Astrocyte (in vitro differentiated cells and primary cell): ENCODE measurements around the gene PLEKHG5. TPM values are rescaled to one million over a fixed set of nuclear protein-coding genes. Genes with fewer than 3 reads are reported as not detected.

ENCODE experiments used
- DNase-seq: peaks from one replicate; pipeline ENCODE4 v3.0.0-alpha.2; 2010; ENCODE audit warnings: low read depth
- FAIRE-seq: peaks from 2 replicates; lab custom pipeline; 2011; peaks lifted over from hg19 to GRCh38; lab: Jason Lieb, UNC
- H2AFZ ChIP-seq: 2 replicates; pipeline ENCODE4 v1.6.0; 2012; ENCODE audit warnings: low read depth, low read length, inconsistent platforms
- H3K27ac ChIP-seq: 2 replicates; pipeline ENCODE4 v1.5.1; 2011; ENCODE audit warnings: low read depth, low read length, inconsistent platforms
- H3K27me3 ChIP-seq: 2 replicates; pipeline ENCODE4 v1.6.0; 2011; ENCODE audit warnings: low read length, inconsistent platforms; ENCODE audit not compliant: insufficient read depth
- H3K36me3 ChIP-seq: 2 replicates; pipeline ENCODE4 v1.5.1; 2011; ENCODE audit warnings: low read length, inconsistent platforms; ENCODE audit not compliant: insufficient read depth
- H3K4me1 ChIP-seq: 2 replicates; pipeline ENCODE4 v1.5.1; 2011; ENCODE audit warnings: low read length, inconsistent platforms; ENCODE audit not compliant: insufficient read depth
- H3K4me2 ChIP-seq: 2 replicates; pipeline ENCODE4 v1.6.0; 2012; ENCODE audit warnings: low read length, inconsistent platforms
- H3K4me3 ChIP-seq: 2 replicates; pipeline ENCODE4 v1.5.1; 2011; ENCODE audit warnings: low read depth, mild to moderate bottlenecking, low read length, inconsistent platforms; ENCODE audit not compliant: insufficient read depth
- H3K79me2 ChIP-seq: 2 replicates; pipeline ENCODE4 v1.6.0; 2012; ENCODE audit warnings: mild to moderate bottlenecking, low read length, inconsistent platforms; ENCODE audit not compliant: insufficient read depth
- H3K9ac ChIP-seq: 2 replicates; pipeline ENCODE4 v1.6.0; 2012; ENCODE audit warnings: mild to moderate bottlenecking, low read length, inconsistent platforms
- H3K9me3 ChIP-seq: 2 replicates; pipeline ENCODE4 v1.5.1; 2012; ENCODE audit warnings: low read depth, mild to moderate bottlenecking, low read length, inconsistent platforms; ENCODE audit not compliant: insufficient read depth
- H4K20me1 ChIP-seq: 2 replicates; pipeline ENCODE4 v1.6.0; 2012; ENCODE audit warnings: low read length, inconsistent platforms; ENCODE audit not compliant: insufficient read depth
- H3K27ac Mint-ChIP-seq: one replicate; pipeline ENCODE4 v1.8.0; 2021; ENCODE audit warnings: mild to moderate bottlenecking, mixed read lengths; ENCODE audit not compliant: unreplicated experiment
- H3K27me3 Mint-ChIP-seq: one replicate; pipeline ENCODE4 v1.8.0; 2021; ENCODE audit warnings: low read depth, mixed read lengths; ENCODE audit not compliant: unreplicated experiment
- H3K36me3 Mint-ChIP-seq: one replicate; pipeline ENCODE4 v1.8.0; 2021; ENCODE audit warnings: low read depth, mixed read lengths; ENCODE audit not compliant: unreplicated experiment
- H3K4me1 Mint-ChIP-seq: one replicate; pipeline ENCODE4 v1.8.0; 2021; ENCODE audit warnings: low read depth, mixed read lengths; ENCODE audit not compliant: unreplicated experiment
- H3K4me3 Mint-ChIP-seq: one replicate; pipeline ENCODE4 v1.8.0; 2021; ENCODE audit warnings: mild to moderate bottlenecking, moderate library complexity, mixed read lengths; ENCODE audit not compliant: unreplicated experiment
- H3K9me3 Mint-ChIP-seq: one replicate; pipeline ENCODE4 v1.8.0; 2021; ENCODE audit warnings: mild to moderate bottlenecking, mixed read lengths; ENCODE audit not compliant: unreplicated experiment
- EZH2 ChIP-seq: IDR thresholded peaks from 2 replicates; pipeline ENCODE4 v1.6.1; 2012; ENCODE audit warnings: mild to moderate bottlenecking, low read length, inconsistent platforms; ENCODE audit not compliant: insufficient read depth
- total RNA-seq: library from RNA; stranded (reverse); gene quantifications from 2 replicates; pipeline ENCODE4 v1.2.1, GENCODE V29; 2021
- TF ChIP-seq, protein P1 (sequence below): IDR thresholded peaks from 2 replicates; pipeline ENCODE4 v1.5.1; 2011; ENCODE audit warnings: low read depth, mild to moderate bottlenecking, inconsistent platforms, low read length, moderate library complexity; ENCODE audit not compliant: insufficient read depth

The PLEKHG5 gene
- total RNA-seq, 1 donor from 2014 or later = 25.1 TPM

DNA sequence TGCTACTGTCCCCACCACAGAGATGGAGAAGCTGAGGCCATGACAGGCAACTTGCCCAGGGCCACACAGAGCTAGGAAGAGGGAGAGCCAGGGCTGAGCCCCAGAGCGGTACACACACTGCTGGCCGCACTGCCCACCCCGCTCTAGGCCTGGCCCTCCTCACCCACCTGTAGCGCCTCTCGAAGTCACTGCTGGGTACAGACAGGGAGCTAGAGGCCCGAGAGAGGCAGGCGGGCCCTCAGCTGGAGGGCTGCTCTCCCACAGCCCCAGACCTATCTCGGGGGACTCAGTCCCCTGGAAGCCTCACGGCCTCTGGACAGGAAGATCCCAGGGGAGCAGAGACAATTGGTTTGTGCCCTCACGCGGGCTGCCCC lies 17.3 kb upstream of the PLEKHG5 start:
- H3K36me3 Mint-ChIP-seq = no peaks in the 10 kb centered on the region
- Histone ChIP-seq H3K9me3 (no peaks in the 10 kb centered on the region), H3K36me3 (no peaks in the 10 kb centered on the region), H3K4me1 (no peaks in the 10 kb centered on the region), H3K4me2 (no peak overlapping the region), H2AFZ (no peak overlapping the region), H3K9ac (no peak overlapping the region), H3K4me3 (no peak overlapping the region), H3K27ac (no peak overlapping the region), H3K79me2 (no peaks in the 10 kb centered on the region), H4K20me1 (no peaks in the 10 kb centered on the region), H3K27me3 (no peaks in the 10 kb centered on the region)
- no peak for DNase-seq
- no peak for FAIRE-seq
- peaks cover 11% of the 10 kb centered on the region for H3K27me3 Mint-ChIP-seq
- H3K4me3 Mint-ChIP-seq = no peak overlapping the region
- H3K4me1 Mint-ChIP-seq = no peaks in the 10 kb centered on the region
- no peak overlapping the region for H3K27ac Mint-ChIP-seq
- TF ChIP-seq EZH2 = no peak
- H3K9me3 Mint-ChIP-seq = no peaks in the 10 kb centered on the region

DNA sequence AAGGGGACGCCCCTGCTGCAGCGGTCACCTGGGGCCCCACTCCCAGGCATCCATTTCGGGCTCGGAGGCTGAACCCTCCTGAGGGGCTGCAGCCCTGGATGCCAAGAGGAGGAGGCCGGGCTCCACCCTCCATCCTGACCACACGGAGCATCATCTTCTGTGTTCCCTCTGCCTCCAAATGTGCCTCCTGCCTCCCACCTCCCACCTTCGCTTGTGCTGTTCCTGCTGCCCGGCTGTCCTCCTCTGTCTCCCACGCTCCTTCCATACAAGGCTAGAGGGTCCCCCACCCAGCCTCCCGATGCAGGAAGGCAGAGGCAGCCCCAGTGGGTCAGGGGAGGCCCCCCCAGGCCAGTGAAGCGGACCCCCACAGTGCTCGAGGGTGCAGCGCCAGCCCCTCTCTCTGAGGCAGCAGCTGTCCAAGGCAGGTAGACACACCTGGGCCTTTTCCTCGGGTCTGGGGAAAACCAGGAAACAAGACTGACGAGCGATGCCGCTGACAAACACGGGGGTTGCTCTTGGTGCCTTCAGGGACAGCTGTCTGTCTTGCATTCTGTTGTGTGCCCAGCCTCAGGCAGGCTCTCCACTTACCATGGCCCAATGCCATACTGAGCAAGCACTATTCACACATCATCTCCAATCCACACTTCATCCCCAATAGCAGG lies 16.8 kb upstream of the PLEKHG5 start:
- Histone ChIP-seq H3K27ac (no peak overlapping the region), H3K79me2 (no peaks in the 10 kb centered on the region), H3K9me3 (no peaks in the 10 kb centered on the region), H3K4me3 (no peak overlapping the region), H3K9ac (no peak overlapping the region), H3K4me1 (no peaks in the 10 kb centered on the region), H2AFZ (no peak overlapping the region), H3K27me3 (no peaks in the 10 kb centered on the region), H4K20me1 (no peaks in the 10 kb centered on the region), H3K36me3 (no peaks in the 10 kb centered on the region), H3K4me2 (no peak overlapping the region)
- no peaks in the 10 kb centered on the region for H3K4me1 Mint-ChIP-seq
- DNase-seq = no peak
- TF ChIP-seq, protein P1, sequence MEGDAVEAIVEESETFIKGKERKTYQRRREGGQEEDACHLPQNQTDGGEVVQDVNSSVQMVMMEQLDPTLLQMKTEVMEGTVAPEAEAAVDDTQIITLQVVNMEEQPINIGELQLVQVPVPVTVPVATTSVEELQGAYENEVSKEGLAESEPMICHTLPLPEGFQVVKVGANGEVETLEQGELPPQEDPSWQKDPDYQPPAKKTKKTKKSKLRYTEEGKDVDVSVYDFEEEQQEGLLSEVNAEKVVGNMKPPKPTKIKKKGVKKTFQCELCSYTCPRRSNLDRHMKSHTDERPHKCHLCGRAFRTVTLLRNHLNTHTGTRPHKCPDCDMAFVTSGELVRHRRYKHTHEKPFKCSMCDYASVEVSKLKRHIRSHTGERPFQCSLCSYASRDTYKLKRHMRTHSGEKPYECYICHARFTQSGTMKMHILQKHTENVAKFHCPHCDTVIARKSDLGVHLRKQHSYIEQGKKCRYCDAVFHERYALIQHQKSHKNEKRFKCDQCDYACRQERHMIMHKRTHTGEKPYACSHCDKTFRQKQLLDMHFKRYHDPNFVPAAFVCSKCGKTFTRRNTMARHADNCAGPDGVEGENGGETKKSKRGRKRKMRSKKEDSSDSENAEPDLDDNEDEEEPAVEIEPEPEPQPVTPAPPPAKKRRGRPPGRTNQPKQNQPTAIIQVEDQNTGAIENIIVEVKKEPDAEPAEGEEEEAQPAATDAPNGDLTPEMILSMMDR = no peak
- no peak for TF ChIP-seq EZH2
- peaks cover 11% of the 10 kb centered on the region for H3K27me3 Mint-ChIP-seq
- no peaks in the 10 kb centered on the region for H3K9me3 Mint-ChIP-seq
- H3K27ac Mint-ChIP-seq = no peak overlapping the region
- H3K4me3 Mint-ChIP-seq = no peak overlapping the region
- no peaks in the 10 kb centered on the region for H3K36me3 Mint-ChIP-seq
- FAIRE-seq = no peak

DNA sequence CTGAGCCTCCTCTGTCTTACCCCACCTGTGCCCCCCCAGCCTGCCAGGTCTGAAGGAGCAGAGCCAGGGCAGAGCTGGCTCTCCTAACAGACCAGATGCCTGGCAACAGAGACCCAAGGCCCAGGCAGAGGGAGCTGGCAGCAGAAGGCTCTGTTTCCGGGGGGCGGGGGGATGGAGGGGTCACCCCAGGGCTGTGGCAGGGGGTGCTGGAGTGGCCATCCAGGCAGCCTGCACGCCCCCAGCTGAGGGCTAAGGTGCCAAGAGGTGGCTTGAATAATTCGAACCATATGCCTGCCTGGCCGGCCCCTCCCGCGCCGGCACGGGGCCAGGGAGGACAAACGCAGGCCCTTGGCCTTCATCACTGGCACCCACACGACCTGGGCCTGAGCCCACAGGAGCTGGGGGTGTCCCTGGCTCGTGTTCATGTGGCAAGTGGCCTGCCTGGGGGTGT lies 16.0 kb upstream of the PLEKHG5 start:
- Mint-ChIP-seq H3K36me3 (no peaks in the 10 kb centered on the region), H3K4me1 (no peaks in the 10 kb centered on the region)
- no peaks in the 10 kb centered on the region for H3K27me3 ChIP-seq

More for the DNA sequence above, 16.0 kb upstream of the PLEKHG5 start:
- Histone ChIP-seq H3K4me2 (no peak overlapping the region), H3K4me3 (no peak overlapping the region), H3K27ac (no peak overlapping the region), H3K9ac (no peak overlapping the region), H3K36me3 (no peaks in the 10 kb centered on the region), H3K4me1 (no peaks in the 10 kb centered on the region), H4K20me1 (no peaks in the 10 kb centered on the region), H3K79me2 (no peaks in the 10 kb centered on the region), H2AFZ (no peak overlapping the region), H3K9me3 (no peaks in the 10 kb centered on the region)
- FAIRE-seq = no peak
- Mint-ChIP-seq H3K27me3 (peaks cover 11% of the 10 kb centered on the region), H3K9me3 (no peaks in the 10 kb centered on the region), H3K27ac (no peak overlapping the region), H3K4me3 (no peak overlapping the region)
- no peak for DNase-seq
- TF ChIP-seq, protein P1 = no peak
- TF ChIP-seq EZH2 = no peak
